Fibroblast of pulmonary artery (primary cell): ENCODE measurements around the gene SENP7.

Source experiments
- DNase-seq: peaks from one replicate; pipeline ENCODE4 v3.0.0-alpha.2; 2010; ENCODE audit warnings: low read depth
- H3K4me3 ChIP-seq: replicated peaks from 2 replicates; pipeline ENCODE4 v1.5.1; 2011; ENCODE audit warnings: low read depth, mild to moderate bottlenecking, control low read depth, low read length, moderate library complexity
- TF ChIP-seq, protein P1 (sequence below): IDR thresholded peaks from 2 replicates; pipeline ENCODE4 v1.5.1; 2011; ENCODE audit warnings: mild to moderate bottlenecking, control low read depth, low read length, inconsistent platforms; ENCODE audit errors: missing control alignments

SENP7 gene

DNA sequence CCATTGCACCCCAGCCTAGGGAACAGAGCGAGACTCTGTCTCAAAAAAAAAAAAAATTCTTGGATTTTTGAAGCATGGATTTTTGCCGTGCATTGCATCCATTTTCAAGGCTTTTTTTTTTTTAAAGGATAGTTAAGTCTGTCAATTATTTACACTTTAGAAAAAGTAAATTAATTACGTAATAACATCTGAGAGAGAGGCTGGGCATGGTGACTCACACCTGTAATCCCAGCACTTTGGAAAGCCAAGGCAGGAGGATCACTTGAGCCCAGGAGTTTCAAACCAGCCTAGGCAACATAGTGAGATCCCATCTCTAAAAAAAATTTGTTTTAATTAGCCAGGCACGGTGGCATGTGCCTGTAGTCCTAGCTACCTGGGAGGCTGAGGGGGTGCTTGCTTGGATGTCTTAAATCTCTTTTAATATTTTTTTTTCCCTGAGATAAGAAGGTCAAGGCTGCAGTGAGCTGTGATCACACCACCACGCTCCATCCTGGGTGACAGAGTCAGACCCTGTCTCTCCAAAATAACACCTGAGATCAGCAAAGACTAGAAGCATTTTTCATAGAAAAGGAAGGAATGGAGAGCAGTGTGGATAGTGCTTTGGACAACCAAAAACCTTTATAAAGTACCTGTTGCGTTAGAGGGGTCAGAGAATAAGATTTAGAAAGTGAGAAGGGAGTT, 6.8 kb upstream of the SENP7 start:
- no peak for DNase-seq
- TF ChIP-seq, protein P1, sequence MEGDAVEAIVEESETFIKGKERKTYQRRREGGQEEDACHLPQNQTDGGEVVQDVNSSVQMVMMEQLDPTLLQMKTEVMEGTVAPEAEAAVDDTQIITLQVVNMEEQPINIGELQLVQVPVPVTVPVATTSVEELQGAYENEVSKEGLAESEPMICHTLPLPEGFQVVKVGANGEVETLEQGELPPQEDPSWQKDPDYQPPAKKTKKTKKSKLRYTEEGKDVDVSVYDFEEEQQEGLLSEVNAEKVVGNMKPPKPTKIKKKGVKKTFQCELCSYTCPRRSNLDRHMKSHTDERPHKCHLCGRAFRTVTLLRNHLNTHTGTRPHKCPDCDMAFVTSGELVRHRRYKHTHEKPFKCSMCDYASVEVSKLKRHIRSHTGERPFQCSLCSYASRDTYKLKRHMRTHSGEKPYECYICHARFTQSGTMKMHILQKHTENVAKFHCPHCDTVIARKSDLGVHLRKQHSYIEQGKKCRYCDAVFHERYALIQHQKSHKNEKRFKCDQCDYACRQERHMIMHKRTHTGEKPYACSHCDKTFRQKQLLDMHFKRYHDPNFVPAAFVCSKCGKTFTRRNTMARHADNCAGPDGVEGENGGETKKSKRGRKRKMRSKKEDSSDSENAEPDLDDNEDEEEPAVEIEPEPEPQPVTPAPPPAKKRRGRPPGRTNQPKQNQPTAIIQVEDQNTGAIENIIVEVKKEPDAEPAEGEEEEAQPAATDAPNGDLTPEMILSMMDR: no peak
- H3K4me3 ChIP-seq: no peak overlapping the region

GRCh38 chr3:101518421-101518871, 5.4 kb upstream of the SENP7 start:
- TF ChIP-seq, protein P1: no peak
- no peak overlapping the region for H3K4me3 ChIP-seq
- DNase-seq: no peak

DNA sequence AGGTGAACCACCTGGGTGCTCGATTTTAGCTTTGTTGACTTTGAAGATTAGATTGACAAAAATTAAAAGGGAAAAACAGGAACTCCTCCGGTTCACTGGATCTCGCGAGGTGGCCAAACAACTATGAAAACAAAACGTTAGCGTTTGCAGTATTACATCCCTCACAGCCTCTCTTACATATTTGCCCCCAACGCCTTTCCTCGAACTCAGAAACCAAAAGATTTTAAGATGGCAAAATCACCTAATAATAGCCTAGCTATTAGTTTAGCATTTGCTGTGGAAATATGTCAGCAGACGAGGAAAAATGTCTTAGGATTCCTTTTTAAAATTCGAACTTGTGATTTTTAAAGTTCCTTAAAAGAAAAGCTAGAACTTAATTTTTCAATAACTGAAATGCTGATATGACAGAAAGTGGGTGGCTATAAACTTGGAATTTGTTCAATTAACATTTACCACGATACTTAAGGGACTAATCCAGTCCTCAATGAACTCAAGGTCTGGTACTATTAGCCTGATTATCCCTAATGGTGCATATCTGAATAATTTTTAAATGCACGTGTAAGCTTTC, 491 bp upstream of the SENP7 start:
- TF ChIP-seq, protein P1: no peak
- peak overlapping the region; percentile 87 for H3K4me3 ChIP-seq
- DNase-seq: no peak

DNA sequence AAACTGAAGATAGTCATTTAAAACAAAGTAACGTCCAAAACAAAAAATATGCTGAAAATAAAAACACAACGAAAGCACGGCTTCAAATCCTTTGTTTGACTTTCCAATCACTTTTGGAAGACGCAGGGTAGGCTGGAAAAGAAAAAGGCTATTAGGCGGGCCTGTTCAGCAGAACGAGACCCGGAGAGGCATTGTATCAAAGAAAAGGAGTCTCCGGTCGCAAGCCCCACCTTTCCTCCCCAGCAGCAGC, 691 bp downstream of the SENP7 start:
- TF ChIP-seq, protein P1: no peak
- H3K4me3 ChIP-seq: peak overlapping the region; percentile 87
- no peak for DNase-seq

DNA sequence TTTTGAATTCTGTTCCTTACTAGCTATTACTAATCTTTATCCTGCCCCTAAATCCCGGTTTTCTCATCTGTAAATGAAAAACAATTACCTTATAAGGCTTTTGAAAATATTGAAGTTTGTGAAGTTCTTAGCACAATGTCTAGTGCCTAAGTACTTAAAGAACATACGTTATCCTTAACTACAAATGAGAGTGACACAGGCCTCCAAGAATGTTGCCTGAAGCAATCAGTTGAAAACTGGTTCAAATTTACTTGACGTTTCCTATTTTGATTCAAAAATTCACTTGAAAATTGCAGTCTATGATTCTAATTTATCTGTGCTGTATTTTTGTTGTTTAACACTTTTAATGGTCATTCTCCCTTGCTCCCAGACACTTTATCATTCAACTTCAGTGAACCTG, 3.2 kb downstream of the SENP7 start:
- TF ChIP-seq, protein P1: no peak

DNA sequence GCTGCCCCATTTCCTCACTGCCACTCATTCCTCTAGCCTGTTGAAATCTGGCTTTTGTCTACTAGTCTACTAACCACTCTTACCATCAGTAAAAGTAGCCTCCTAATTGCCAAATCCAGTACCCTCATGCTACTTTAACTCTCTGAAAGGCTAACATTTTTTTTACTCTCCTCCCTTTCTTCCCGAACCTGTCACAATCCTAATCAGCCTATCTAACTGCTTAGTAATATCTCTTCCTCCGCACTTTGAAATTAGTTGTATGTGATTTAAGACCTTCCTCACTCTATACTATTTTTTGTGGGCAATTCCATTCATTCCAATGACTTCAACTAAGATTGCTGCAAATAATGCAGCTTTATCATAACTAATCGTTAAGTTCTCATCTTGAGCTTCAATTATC, 3.7 kb downstream of the SENP7 start:
- no peak for DNase-seq
- TF ChIP-seq, protein P1: no peak
- H3K4me3 ChIP-seq: no peak overlapping the region

More for the DNA sequence above, 3.2 kb downstream of the SENP7 start:
- peak; percentile 47 for DNase-seq
- H3K4me3 ChIP-seq: no peak overlapping the region

- TF ChIP-seq, protein P1: no peak
- no peak overlapping the region for H3K4me3 ChIP-seq
- no peak for DNase-seq
These were observed 11.2 kb downstream of the SENP7 start for GRCh38 chr3:101501783-101502182.
